CD4-positive, alpha-beta T cell (primary cell): ENCODE measurements around the gene ARL15. TPM values are rescaled to one million over a fixed set of nuclear protein-coding genes. Genes with fewer than 3 reads are reported as not detected.

Experiments used
- ATAC-seq: fragments of 200-7000 bp; cut with Tn5 transposase; one replicate; pipeline ENCODE4 v1.10.0; 2022; ENCODE audit warnings: mild to moderate bottlenecking; ENCODE audit not compliant: poor library complexity
- CTCF ChIA-PET: fragments of 350-600 bp; sonication (Branson Sonifier 250); formaldehyde crosslinking; loops from one replicate; lab custom pipeline; 2021; ENCODE audit warnings: antibody characterized with exemption, inconsistent platforms; lab: Charles Lee
- POLR2A ChIA-PET: fragments of 350-600 bp; sonication (Branson Sonifier 250); formaldehyde crosslinking; loops from one replicate; lab custom pipeline; 2021; ENCODE audit warnings: antibody characterized with exemption, inconsistent platforms; lab: Charles Lee
- DNase-seq, 14 experiments: peaks; one replicate each; pipeline ENCODE4 v3.0.0-alpha.2; 2013 to 2020; ENCODE audit warnings: mixed read lengths in 2 of 14
- H3K27ac ChIP-seq, 2 donors: one replicate each; pipeline versions ENCODE4 v1.5.1 to v1.7.0; 2013; ENCODE audit warnings: low read length in 2 of 2, low read depth in 1 of 2, mild to moderate bottlenecking in 1 of 2
- H3K27me3 ChIP-seq, 2 experiments: 1 replicate in 1 of 2; 2 replicates in 1 of 2; pipeline versions ENCODE4 v1.6.1 to v1.7.0; 2013; ENCODE audit warnings: low read length in 2 of 2, control low read depth in 1 of 2, mild to moderate bottlenecking in 1 of 2, moderate library complexity in 1 of 2; ENCODE audit not compliant: insufficient read depth in 2 of 2, control insufficient read depth in 1 of 2
- H3K36me3 ChIP-seq: one replicate; pipeline ENCODE4 v1.6.1; 2013; ENCODE audit warnings: low read length, control low read depth; ENCODE audit not compliant: insufficient read depth
- H3K4me1 ChIP-seq: one replicate; pipeline ENCODE4 v1.6.1; 2013; ENCODE audit warnings: low read length, control low read depth; ENCODE audit not compliant: insufficient read depth
- H3K4me3 ChIP-seq: one replicate; pipeline ENCODE4 v1.5.1; 2013; ENCODE audit warnings: mild to moderate bottlenecking, low read length, moderate library complexity
- H3K9me3 ChIP-seq, 2 experiments: 1 replicate in 1 of 2; 2 replicates in 1 of 2; pipeline versions ENCODE4 v1.6.1 to v1.7.0; 2013; ENCODE audit warnings: low read length in 2 of 2, mild to moderate bottlenecking in 2 of 2, control low read depth in 1 of 2, moderate library complexity in 1 of 2; ENCODE audit not compliant: control insufficient read depth in 1 of 2, insufficient read depth in 1 of 2
- H3K27ac Mint-ChIP-seq: one replicate; pipeline ENCODE4 v1.8.0; 2020; ENCODE audit warnings: mixed read lengths
- H3K27me3 Mint-ChIP-seq: one replicate; pipeline ENCODE4 v1.8.0; 2021; ENCODE audit warnings: mixed read lengths
- H3K36me3 Mint-ChIP-seq: one replicate; pipeline ENCODE4 v1.8.0; 2021; ENCODE audit warnings: low read depth, mixed read lengths
- H3K4me1 Mint-ChIP-seq: one replicate; pipeline ENCODE4 v1.8.0; 2021; ENCODE audit warnings: low read depth, mixed read lengths
- H3K4me3 Mint-ChIP-seq: one replicate; pipeline ENCODE4 v1.8.0; 2020; ENCODE audit warnings: mild to moderate bottlenecking, mixed read lengths
- H3K9me3 Mint-ChIP-seq: one replicate; pipeline ENCODE4 v1.8.0; 2020; ENCODE audit warnings: mixed read lengths
- intact Hi-C, 2 experiments: fragments of 100-400 bp; cut with DNase I in 1 of 2; cut with micrococcal nuclease in 1 of 2; formaldehyde crosslinking; loops; one replicate each; pipeline versions ENCODE4 v1.15.1 to v1.9.0; 2023 to 2025; cut with DNase I, micrococcal nuclease
- total RNA-seq, 174 experiments: library from RNA in 2 of 174; stranded (reverse) in 2 of 174; gene quantifications; one replicate each; pipeline ENCODE4 v1.2.3 and lab custom pipeline; 2021 to 2026
- TF ChIP-seq, protein P1 (sequence below): fragments of 200-600 bp; IDR thresholded peaks from one replicate; pipeline ENCODE4 v1.8.0; 2022; ENCODE audit warnings: antibody characterized with exemption, mild to moderate bottlenecking

ARL15 gene
- total RNA-seq, 2 experiments from 2014 or later: 9.1 to 10.6 TPM

GRCh38 chr5:54302267-54302687 is 8.1 kb downstream of the ARL15 start:
- H3K9me3 Mint-ChIP-seq: no peaks in the 10 kb centered on the region
- no peak overlapping the region for H3K4me3 Mint-ChIP-seq
- Histone ChIP-seq H3K36me3 (no peaks in the 10 kb centered on the region), H3K27ac (no peak overlapping the region), H3K27me3 (no peaks in the 10 kb centered on the region), H3K9me3 (no peaks in the 10 kb centered on the region), H3K4me3 (no peak overlapping the region), H3K4me1 (peaks cover 11% of the 10 kb centered on the region)
- intact Hi-C loops: loop anchor here in 1 of 2 experiments (10.0 kb wide), 1 partner anchor 1497 kb away; no protein-coding TSS in a partner anchor
- peaks cover 49% of the 10 kb centered on the region for H3K4me1 Mint-ChIP-seq
- no peak overlapping the region for H3K27ac Mint-ChIP-seq
- CTCF ChIA-PET: no interaction called here
- H3K36me3 Mint-ChIP-seq: no peaks in the 10 kb centered on the region
- TF ChIP-seq, protein P1, sequence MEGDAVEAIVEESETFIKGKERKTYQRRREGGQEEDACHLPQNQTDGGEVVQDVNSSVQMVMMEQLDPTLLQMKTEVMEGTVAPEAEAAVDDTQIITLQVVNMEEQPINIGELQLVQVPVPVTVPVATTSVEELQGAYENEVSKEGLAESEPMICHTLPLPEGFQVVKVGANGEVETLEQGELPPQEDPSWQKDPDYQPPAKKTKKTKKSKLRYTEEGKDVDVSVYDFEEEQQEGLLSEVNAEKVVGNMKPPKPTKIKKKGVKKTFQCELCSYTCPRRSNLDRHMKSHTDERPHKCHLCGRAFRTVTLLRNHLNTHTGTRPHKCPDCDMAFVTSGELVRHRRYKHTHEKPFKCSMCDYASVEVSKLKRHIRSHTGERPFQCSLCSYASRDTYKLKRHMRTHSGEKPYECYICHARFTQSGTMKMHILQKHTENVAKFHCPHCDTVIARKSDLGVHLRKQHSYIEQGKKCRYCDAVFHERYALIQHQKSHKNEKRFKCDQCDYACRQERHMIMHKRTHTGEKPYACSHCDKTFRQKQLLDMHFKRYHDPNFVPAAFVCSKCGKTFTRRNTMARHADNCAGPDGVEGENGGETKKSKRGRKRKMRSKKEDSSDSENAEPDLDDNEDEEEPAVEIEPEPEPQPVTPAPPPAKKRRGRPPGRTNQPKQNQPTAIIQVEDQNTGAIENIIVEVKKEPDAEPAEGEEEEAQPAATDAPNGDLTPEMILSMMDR: no peak
- DNase-seq (peak in 2 of 14 experiments; percentile 49 to 52), ATAC-seq (no peak)
- H3K27me3 Mint-ChIP-seq: no peaks in the 10 kb centered on the region
- POLR2A ChIA-PET: no interaction called here

GRCh38 chr5:54301849-54302248 is 8.5 kb downstream of the ARL15 start:
- Mint-ChIP-seq H3K27ac (no peak overlapping the region), H3K36me3 (no peaks in the 10 kb centered on the region), H3K4me1 (peaks cover 45% of the 10 kb centered on the region), H3K27me3 (no peaks in the 10 kb centered on the region), H3K9me3 (no peaks in the 10 kb centered on the region), H3K4me3 (no peak overlapping the region)
- intact Hi-C loops: loop anchor here in 1 of 2 experiments (10.0 kb wide), 1 partner anchor 1497 kb away; no protein-coding TSS in a partner anchor
- TF ChIP-seq, protein P1: no peak
- H3K27me3 ChIP-seq: no peaks in the 10 kb centered on the region
- H3K4me3 ChIP-seq: no peak overlapping the region
- H3K36me3 ChIP-seq: no peaks in the 10 kb centered on the region
- DNase-seq (no peak), ATAC-seq (no peak)
- POLR2A ChIA-PET: no interaction called here
- CTCF ChIA-PET: no interaction called here
- H3K4me1 ChIP-seq: peaks cover 11% of the 10 kb centered on the region
- no peaks in the 10 kb centered on the region for H3K9me3 ChIP-seq
- no peak overlapping the region for H3K27ac ChIP-seq

- Histone ChIP-seq H3K36me3 (no peaks in the 10 kb centered on the region), H3K27me3 (no peaks in the 10 kb centered on the region), H3K27ac (no peak overlapping the region), H3K4me3 (no peak overlapping the region), H3K4me1 (peaks cover 11% of the 10 kb centered on the region), H3K9me3 (no peaks in the 10 kb centered on the region)
- H3K9me3 Mint-ChIP-seq: no peaks in the 10 kb centered on the region
- POLR2A ChIA-PET: interaction anchor here (1.3 kb wide), 1 partner anchor 9 kb away, joined by 5 read pairs; the partner anchor contains the start of gene ARL15
- H3K36me3 Mint-ChIP-seq: no peaks in the 10 kb centered on the region
- intact Hi-C loops: loop anchor here in 1 of 2 experiments (10.0 kb wide), 1 partner anchor 1496 kb away; no protein-coding TSS in a partner anchor
- peak in 2 of 14 experiments; percentile 27 to 33 for DNase-seq
- TF ChIP-seq, protein P1: no peak
- no peaks in the 10 kb centered on the region for H3K27me3 Mint-ChIP-seq
- peaks cover 41% of the 10 kb centered on the region for H3K4me1 Mint-ChIP-seq
- CTCF ChIA-PET: no interaction called here
- no peak overlapping the region for H3K4me3 Mint-ChIP-seq
- ATAC-seq: no peak
- H3K27ac Mint-ChIP-seq: no peak overlapping the region
These were observed 9.2 kb downstream of the ARL15 start for GRCh38 chr5:54301220-54301619.
